ENCODE data around the gene PLA2G2F.
A peak's percentile ranks its signal among the peaks of the same experiment; 100 is the strongest.

Gene PLA2G2F

GRCh38 chr1:20185834-20186782, 47.0 kb downstream of the PLA2G2F start, which contains the start of the genes PLA2G2C and UBXN10:
Gene PLA2G2C (minus strand): TSS chr1:20186518. CDS start chr1:20177363, 9,155 bp downstream.
Gene UBXN10 (plus strand): TSS chr1:20186096. CDS start chr1:20190562, 4,466 bp downstream.
- peak within 1 kb of the TSS; percentile 64; the same call in 1 of the 2 replicates for H3K9ac ChIP-seq (ENCODE audit: low read depth, low read length)
- H3K4me3 ChIP-seq (ENCODE audit: low read depth, low read length): peak within 1 kb of the TSS; percentile 74
- H3K27me3 ChIP-seq (ENCODE audit: control insufficient read depth, insufficient read depth, low read length): peaks cover 32% of the 10 kb centered on the region
- H3K27ac ChIP-seq (ENCODE audit: low read depth, low read length): no peak within 1 kb of the TSS
- H3K36me3 ChIP-seq (ENCODE audit: control insufficient read depth, insufficient read depth, low read length): no peaks in the 10 kb centered on the region
- no peaks in the 10 kb centered on the region for H3K9me3 ChIP-seq (ENCODE audit: control insufficient read depth, insufficient read depth, low read length)
- peaks cover 9% of the 10 kb centered on the region; the same call in 1 of the 2 replicates for H3K4me1 ChIP-seq (ENCODE audit: control insufficient read depth, insufficient read depth, low read length)

DNA sequence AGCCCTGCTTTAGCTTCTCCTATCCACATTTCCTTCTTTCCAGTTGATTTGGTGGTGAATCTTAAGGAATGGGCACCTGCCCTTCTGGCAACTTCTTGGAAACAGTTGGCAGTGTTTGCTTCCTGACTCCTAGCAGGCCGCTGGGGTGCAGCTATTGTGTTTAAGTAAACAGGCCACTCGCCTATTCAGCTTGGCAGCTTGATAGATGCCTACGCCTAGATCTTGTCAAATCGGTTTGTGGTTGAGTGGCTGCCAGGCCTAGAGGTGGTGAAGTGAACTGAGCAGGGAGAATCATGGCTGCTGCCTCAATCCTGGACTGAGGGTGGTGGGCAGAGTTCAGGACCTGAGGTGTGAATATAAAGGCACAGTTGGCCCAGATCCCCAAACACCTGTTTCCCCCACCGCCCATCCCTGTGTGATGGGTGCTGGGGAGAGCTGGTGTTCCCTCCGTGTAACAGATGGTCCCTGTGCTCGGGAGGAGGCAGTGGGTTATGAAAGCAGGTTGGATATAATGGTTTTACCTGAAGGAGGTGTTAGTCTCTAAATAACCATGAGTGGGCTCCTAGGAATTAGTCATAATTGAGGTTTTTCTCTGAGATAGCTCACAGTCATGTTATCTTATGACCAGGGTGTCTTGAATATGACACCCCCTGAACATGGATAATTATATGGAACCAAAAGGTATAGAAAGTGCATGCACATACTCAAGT, 48.1 kb downstream of the PLA2G2F start:
- no peaks in the 10 kb centered on the region for H3K36me3 ChIP-seq (ENCODE audit: control insufficient read depth, insufficient read depth, low read length)
- H3K4me3 ChIP-seq (ENCODE audit: low read depth, low read length): no peak overlapping the region
- no peaks in the 10 kb centered on the region for H3K9me3 ChIP-seq (ENCODE audit: control insufficient read depth, insufficient read depth, low read length)
- no peak overlapping the region for H3K9ac ChIP-seq (ENCODE audit: low read depth, low read length)
- H3K27me3 ChIP-seq (ENCODE audit: control insufficient read depth, insufficient read depth, low read length): peaks cover 32% of the 10 kb centered on the region
- no peak overlapping the region for H3K27ac ChIP-seq (ENCODE audit: low read depth, low read length)
- peaks cover 12% of the 10 kb centered on the region; the same call in 1 of the 2 replicates for H3K4me1 ChIP-seq (ENCODE audit: control insufficient read depth, insufficient read depth, low read length)

GRCh38 chr1:20187813-20188454, 48.8 kb downstream of the PLA2G2F start:
- Histone ChIP-seq H3K27me3 (ENCODE audit: control insufficient read depth, insufficient read depth, low read length) (peaks cover 32% of the 10 kb centered on the region), H3K36me3 (ENCODE audit: control insufficient read depth, insufficient read depth, low read length) (no peaks in the 10 kb centered on the region), H3K9me3 (ENCODE audit: control insufficient read depth, insufficient read depth, low read length) (no peaks in the 10 kb centered on the region), H3K9ac (ENCODE audit: low read depth, low read length) (no peak overlapping the region), H3K4me3 (ENCODE audit: low read depth, low read length) (no peak overlapping the region), H3K27ac (ENCODE audit: low read depth, low read length) (no peak overlapping the region), H3K4me1 (ENCODE audit: control insufficient read depth, insufficient read depth, low read length) (peaks cover 12% of the 10 kb centered on the region; the same call in 1 of the 2 replicates)

- peaks cover 32% of the 10 kb centered on the region for H3K27me3 ChIP-seq (ENCODE audit: control insufficient read depth, insufficient read depth, low read length)
- H3K9me3 ChIP-seq (ENCODE audit: control insufficient read depth, insufficient read depth, low read length): no peaks in the 10 kb centered on the region
- H3K4me3 ChIP-seq (ENCODE audit: low read depth, low read length): no peak overlapping the region
- peaks cover 12% of the 10 kb centered on the region; the same call in 1 of the 2 replicates for H3K4me1 ChIP-seq (ENCODE audit: control insufficient read depth, insufficient read depth, low read length)
- no peak overlapping the region for H3K27ac ChIP-seq (ENCODE audit: low read depth, low read length)
- no peak overlapping the region for H3K9ac ChIP-seq (ENCODE audit: low read depth, low read length)
- H3K36me3 ChIP-seq (ENCODE audit: control insufficient read depth, insufficient read depth, low read length): no peaks in the 10 kb centered on the region
These were observed 49.3 kb downstream of the PLA2G2F start for GRCh38 chr1:20188455-20188817.

GRCh38 chr1:20189664-20190063, 50.5 kb downstream of the PLA2G2F start:
- Histone ChIP-seq H3K27ac (ENCODE audit: low read depth, low read length) (no peak overlapping the region), H3K9ac (ENCODE audit: low read depth, low read length) (no peak overlapping the region), H3K9me3 (ENCODE audit: control insufficient read depth, insufficient read depth, low read length) (no peaks in the 10 kb centered on the region), H3K27me3 (ENCODE audit: control insufficient read depth, insufficient read depth, low read length) (peaks cover 32% of the 10 kb centered on the region), H3K4me1 (ENCODE audit: control insufficient read depth, insufficient read depth, low read length) (peaks cover 20% of the 10 kb centered on the region), H3K36me3 (ENCODE audit: control insufficient read depth, insufficient read depth, low read length) (no peaks in the 10 kb centered on the region), H3K4me3 (ENCODE audit: low read depth, low read length) (no peak overlapping the region)

DNA sequence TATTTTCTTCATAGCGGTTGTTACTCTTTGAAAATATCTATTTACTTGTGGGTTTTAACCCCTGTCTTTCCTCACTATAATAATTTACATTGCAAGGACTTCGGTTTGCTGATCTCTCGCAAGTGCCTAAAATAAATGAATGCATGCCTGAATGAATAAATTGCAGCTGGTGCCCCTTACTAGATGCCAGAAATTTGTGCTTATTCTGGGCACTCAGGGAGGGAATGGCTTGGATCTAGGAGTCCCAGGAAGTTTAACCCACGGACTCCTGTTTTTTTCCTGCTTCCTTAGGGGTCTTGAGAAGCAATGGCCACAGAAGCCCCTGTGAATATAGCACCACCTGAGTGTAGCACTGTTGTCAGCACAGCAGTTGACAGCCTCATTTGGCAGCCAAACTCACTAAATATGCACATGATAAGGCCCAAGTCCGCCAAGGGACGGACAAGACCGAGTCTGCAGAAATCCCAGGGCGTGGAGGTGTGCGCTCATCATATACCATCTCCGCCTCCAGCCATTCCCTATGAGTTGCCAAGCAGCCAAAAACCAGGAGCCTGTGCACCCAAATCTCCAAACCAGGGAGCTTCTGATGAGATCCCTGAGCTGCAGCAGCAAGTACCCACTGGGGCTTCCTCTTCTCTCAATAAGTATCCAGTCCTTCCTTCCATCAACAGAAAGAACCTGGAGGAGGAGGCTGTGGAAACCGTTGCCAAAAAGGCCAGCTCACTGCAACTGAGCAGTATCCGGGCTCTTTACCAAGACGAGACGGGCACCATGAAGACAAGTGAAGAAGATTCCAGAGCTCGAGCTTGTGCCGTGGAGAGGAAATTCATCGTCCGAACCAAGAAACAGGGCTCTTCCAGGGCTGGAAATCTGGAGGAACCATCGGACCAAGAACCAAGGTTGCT, 51.4 kb downstream of the PLA2G2F start:
- H3K4me3 ChIP-seq (ENCODE audit: low read depth, low read length): no peak overlapping the region
- H3K4me1 ChIP-seq (ENCODE audit: control insufficient read depth, insufficient read depth, low read length): peaks cover 25% of the 10 kb centered on the region
- no peak overlapping the region for H3K9ac ChIP-seq (ENCODE audit: low read depth, low read length)
- H3K36me3 ChIP-seq (ENCODE audit: control insufficient read depth, insufficient read depth, low read length): no peaks in the 10 kb centered on the region
- H3K27me3 ChIP-seq (ENCODE audit: control insufficient read depth, insufficient read depth, low read length): peaks cover 26% of the 10 kb centered on the region
- no peak overlapping the region for H3K27ac ChIP-seq (ENCODE audit: low read depth, low read length)
- H3K9me3 ChIP-seq (ENCODE audit: control insufficient read depth, insufficient read depth, low read length): no peaks in the 10 kb centered on the region

DNA sequence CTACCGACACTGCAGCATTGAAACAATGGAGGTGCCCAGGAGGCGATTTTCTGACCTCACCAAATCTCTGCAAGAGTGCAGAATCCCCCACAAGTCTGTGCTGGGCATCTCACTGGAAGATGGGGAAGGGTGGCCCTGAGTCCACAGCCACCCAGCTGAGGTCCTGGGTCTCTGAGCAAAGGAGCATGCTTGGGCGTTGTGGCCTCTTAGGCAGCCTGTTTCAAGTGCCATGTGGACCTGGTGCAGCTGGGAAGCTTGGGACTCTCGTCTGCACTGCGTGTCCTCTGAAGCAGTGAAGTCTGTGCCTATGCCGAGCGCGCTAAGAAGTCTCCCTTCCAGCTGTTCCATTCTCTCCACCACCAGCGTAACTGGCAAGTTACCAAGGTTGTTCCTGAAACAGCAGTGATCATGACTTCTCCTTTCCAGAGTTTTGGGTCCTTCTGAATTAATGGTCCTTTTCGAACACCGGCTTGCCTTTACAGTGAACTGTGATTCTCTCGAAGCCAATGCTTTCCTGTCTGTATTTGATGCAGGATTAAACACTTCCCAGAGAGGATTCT, 52.2 kb downstream of the PLA2G2F start:
- H3K4me3 ChIP-seq (ENCODE audit: low read depth, low read length): no peak overlapping the region
- peaks cover 24% of the 10 kb centered on the region for H3K4me1 ChIP-seq (ENCODE audit: control insufficient read depth, insufficient read depth, low read length)
- no peak overlapping the region for H3K9ac ChIP-seq (ENCODE audit: low read depth, low read length)
- H3K9me3 ChIP-seq (ENCODE audit: control insufficient read depth, insufficient read depth, low read length): no peaks in the 10 kb centered on the region
- H3K27me3 ChIP-seq (ENCODE audit: control insufficient read depth, insufficient read depth, low read length): peaks cover 20% of the 10 kb centered on the region; the same call in 1 of the 2 replicates
- H3K36me3 ChIP-seq (ENCODE audit: control insufficient read depth, insufficient read depth, low read length): no peaks in the 10 kb centered on the region
- no peak overlapping the region for H3K27ac ChIP-seq (ENCODE audit: low read depth, low read length)

- Histone ChIP-seq H3K27ac (ENCODE audit: low read depth, low read length) (no peak overlapping the region), H3K27me3 (ENCODE audit: control insufficient read depth, insufficient read depth, low read length) (peaks cover 10% of the 10 kb centered on the region; the same call in 1 of the 2 replicates)
These were observed 53.2 kb downstream of the PLA2G2F start for GRCh38 chr1:20192364-20192763.

GRCh38 chr1:20192871-20193411, 53.8 kb downstream of the PLA2G2F start:
- H3K4me1 ChIP-seq (ENCODE audit: control insufficient read depth, insufficient read depth, low read length): peaks cover 16% of the 10 kb centered on the region
- no peak overlapping the region for H3K9ac ChIP-seq (ENCODE audit: low read depth, low read length)
- peaks cover 7% of the 10 kb centered on the region; the same call in 1 of the 2 replicates for H3K27me3 ChIP-seq (ENCODE audit: control insufficient read depth, insufficient read depth, low read length)
- H3K36me3 ChIP-seq (ENCODE audit: control insufficient read depth, insufficient read depth, low read length): no peaks in the 10 kb centered on the region
- no peak overlapping the region for H3K4me3 ChIP-seq (ENCODE audit: low read depth, low read length)
- H3K9me3 ChIP-seq (ENCODE audit: control insufficient read depth, insufficient read depth, low read length): no peaks in the 10 kb centered on the region
- no peak overlapping the region for H3K27ac ChIP-seq (ENCODE audit: low read depth, low read length)

More at GRCh38 chr1:20192364-20192763, 53.2 kb downstream of the PLA2G2F start:
- no peaks in the 10 kb centered on the region for H3K9me3 ChIP-seq (ENCODE audit: control insufficient read depth, insufficient read depth, low read length)
- H3K9ac ChIP-seq (ENCODE audit: low read depth, low read length): no peak overlapping the region
- peaks cover 16% of the 10 kb centered on the region for H3K4me1 ChIP-seq (ENCODE audit: control insufficient read depth, insufficient read depth, low read length)
- H3K36me3 ChIP-seq (ENCODE audit: control insufficient read depth, insufficient read depth, low read length): no peaks in the 10 kb centered on the region
- no peak overlapping the region for H3K4me3 ChIP-seq (ENCODE audit: low read depth, low read length)

All from HUES48 (cell line).